MCF 10A (cell line): ENCODE measurements around the gene SPATA3. TPM values are rescaled to one million over a fixed set of nuclear protein-coding genes. Genes with fewer than 3 reads are reported as not detected.

Experiments
- BruUV-seq: library from RNA; stranded (reverse); fragments of 400-500 nt; replicated peaks from 2 replicates; lab custom pipeline; 2021; lab: Mats Ljungman, UMichigan
- CTCF ChIA-PET: fragments of 300-600 bp; sonication (Branson Sonifier 250); formaldehyde crosslinking; extraction: SDS; loops from one replicate; lab custom pipeline; 2021; ENCODE audit warnings: antibody characterized with exemption, inconsistent platforms; lab: Yijun Ruan, JAX
- POLR2A ChIA-PET: fragments of 300-600, 350-650 bp; sonication (Branson Sonifier 250); formaldehyde crosslinking; extraction: SDS; loops from one replicate; lab custom pipeline; 2020; ENCODE audit warnings: antibody characterized with exemption, inconsistent platforms; lab: Yijun Ruan, JAX
- DNase-seq: peaks from one replicate; pipeline ENCODE4 v3.0.0-alpha.2; 2018; ENCODE audit not compliant: unreplicated experiment
- H3K27ac Mint-ChIP-seq: one replicate; pipeline ENCODE4 v1.8.0; 2022; ENCODE audit warnings: mild to moderate bottlenecking, low read depth, mixed read lengths; ENCODE audit not compliant: unreplicated experiment
- H3K27me3 Mint-ChIP-seq: one replicate; pipeline ENCODE4 v1.8.0; 2022; ENCODE audit warnings: mixed read lengths; ENCODE audit not compliant: insufficient read depth, unreplicated experiment
- H3K36me3 Mint-ChIP-seq: one replicate; pipeline ENCODE4 v1.8.0; 2022; ENCODE audit warnings: mild to moderate bottlenecking, moderate library complexity, mixed read lengths; ENCODE audit not compliant: insufficient read depth, unreplicated experiment
- H3K4me1 Mint-ChIP-seq: one replicate; pipeline ENCODE4 v1.8.0; 2022; ENCODE audit warnings: mixed read lengths; ENCODE audit not compliant: insufficient read depth, unreplicated experiment
- H3K4me3 Mint-ChIP-seq: one replicate; pipeline ENCODE4 v1.8.0; 2022; ENCODE audit warnings: mild to moderate bottlenecking, moderate library complexity, mixed read lengths; ENCODE audit not compliant: unreplicated experiment
- H3K9me3 Mint-ChIP-seq: one replicate; pipeline ENCODE4 v1.8.0; 2022; ENCODE audit warnings: mixed read lengths; ENCODE audit not compliant: unreplicated experiment
- intact Hi-C: fragments of 100-400 bp; cut with micrococcal nuclease; formaldehyde crosslinking; loops from 2 replicates; pipeline ENCODE4 v1.14.1; 2022
- total RNA-seq: library from RNA; stranded (reverse); gene quantifications from 2 replicates; pipeline ENCODE4 v1.2.3, GENCODE V29; 2022
- TF ChIP-seq, protein P1 (sequence below): fragments of 200-600 bp; IDR thresholded peaks from one replicate; pipeline ENCODE4 v1.8.0; 2022; ENCODE audit warnings: antibody characterized with exemption, mild to moderate bottlenecking; ENCODE audit not compliant: unreplicated experiment

Gene SPATA3
- total RNA-seq, 1 experiment from 2014 or later: not detected

DNA sequence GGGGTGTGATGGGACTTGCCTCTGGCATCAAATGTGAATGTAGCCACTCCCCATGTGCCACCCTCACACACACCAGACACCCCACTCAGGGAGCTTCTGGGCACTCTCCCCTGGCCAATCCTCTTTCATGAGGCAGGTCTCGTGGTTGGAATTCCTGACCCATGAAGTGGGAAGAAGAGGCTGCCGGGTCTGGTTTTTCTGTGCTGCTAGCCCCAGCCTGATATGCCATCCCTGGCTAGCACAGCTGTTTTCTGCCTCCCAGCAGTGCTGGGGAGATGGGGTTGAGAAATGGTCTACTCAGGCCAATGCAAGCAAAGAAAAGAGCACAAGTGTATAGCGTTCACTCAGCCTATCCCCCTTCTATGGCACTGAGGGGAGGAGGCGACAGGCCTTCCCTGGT, 40.2 kb downstream of the SPATA3 start:
- TF ChIP-seq, protein P1, sequence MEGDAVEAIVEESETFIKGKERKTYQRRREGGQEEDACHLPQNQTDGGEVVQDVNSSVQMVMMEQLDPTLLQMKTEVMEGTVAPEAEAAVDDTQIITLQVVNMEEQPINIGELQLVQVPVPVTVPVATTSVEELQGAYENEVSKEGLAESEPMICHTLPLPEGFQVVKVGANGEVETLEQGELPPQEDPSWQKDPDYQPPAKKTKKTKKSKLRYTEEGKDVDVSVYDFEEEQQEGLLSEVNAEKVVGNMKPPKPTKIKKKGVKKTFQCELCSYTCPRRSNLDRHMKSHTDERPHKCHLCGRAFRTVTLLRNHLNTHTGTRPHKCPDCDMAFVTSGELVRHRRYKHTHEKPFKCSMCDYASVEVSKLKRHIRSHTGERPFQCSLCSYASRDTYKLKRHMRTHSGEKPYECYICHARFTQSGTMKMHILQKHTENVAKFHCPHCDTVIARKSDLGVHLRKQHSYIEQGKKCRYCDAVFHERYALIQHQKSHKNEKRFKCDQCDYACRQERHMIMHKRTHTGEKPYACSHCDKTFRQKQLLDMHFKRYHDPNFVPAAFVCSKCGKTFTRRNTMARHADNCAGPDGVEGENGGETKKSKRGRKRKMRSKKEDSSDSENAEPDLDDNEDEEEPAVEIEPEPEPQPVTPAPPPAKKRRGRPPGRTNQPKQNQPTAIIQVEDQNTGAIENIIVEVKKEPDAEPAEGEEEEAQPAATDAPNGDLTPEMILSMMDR: no peak
- no peak for DNase-seq
- no peak overlapping the region for H3K4me3 Mint-ChIP-seq
- H3K9me3 Mint-ChIP-seq: no peaks in the 10 kb centered on the region
- intact Hi-C loops: no loop called here
- no peak overlapping the region for H3K27ac Mint-ChIP-seq
- no TSS peak for BruUV-seq
- POLR2A ChIA-PET: interaction anchor here (0.6 to 0.7 kb wide), 2 partner anchors 40 to 1085 kb away, joined by 3 read pairs; no protein-coding TSS in a partner anchor
- H3K36me3 Mint-ChIP-seq: no peaks in the 10 kb centered on the region
- H3K4me1 Mint-ChIP-seq: no peaks in the 10 kb centered on the region
- peaks cover 79% of the 10 kb centered on the region for H3K27me3 Mint-ChIP-seq
- CTCF ChIA-PET: interaction anchor here (0.6 to 1.1 kb wide), 4 partner anchors 11 to 181 kb away, joined by 3 to 4 read pairs (median 4); no protein-coding TSS in a partner anchor

DNA sequence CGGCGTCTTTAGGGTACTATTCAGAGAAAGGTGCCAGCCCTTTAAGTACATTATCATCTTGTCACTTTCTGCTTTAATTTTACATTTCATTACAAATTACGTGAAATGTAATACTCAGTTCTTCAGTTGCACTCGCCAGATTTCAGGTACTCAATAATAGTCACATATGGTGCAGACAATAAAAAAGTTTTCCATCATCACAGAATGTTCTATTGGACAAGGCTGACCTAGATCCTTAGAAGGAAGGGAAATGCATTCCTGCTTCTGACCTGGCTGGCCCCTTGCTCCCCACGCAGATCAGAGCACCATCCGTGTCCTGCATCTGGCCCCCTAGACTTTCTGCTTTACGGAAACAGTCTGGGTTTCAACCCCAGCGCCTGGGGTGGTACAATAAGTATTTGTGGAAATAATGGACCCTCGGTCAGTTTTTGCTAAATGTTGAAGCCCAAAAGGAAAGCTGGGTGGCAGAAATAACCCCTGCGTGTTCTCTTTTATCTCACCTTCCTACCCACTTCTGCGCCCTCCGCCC, 40.7 kb downstream of the SPATA3 start:
- POLR2A ChIA-PET: no interaction called here
- no peak for DNase-seq
- H3K36me3 Mint-ChIP-seq: no peaks in the 10 kb centered on the region
- peaks cover 84% of the 10 kb centered on the region for H3K27me3 Mint-ChIP-seq
- CTCF ChIA-PET: interaction anchor here (1.1 kb wide), 1 partner anchor 16 kb away, joined by 3 read pairs; no protein-coding TSS in a partner anchor
- TF ChIP-seq, protein P1: no peak
- H3K4me1 Mint-ChIP-seq: no peaks in the 10 kb centered on the region
- H3K27ac Mint-ChIP-seq: no peak overlapping the region
- no TSS peak for BruUV-seq
- H3K9me3 Mint-ChIP-seq: no peaks in the 10 kb centered on the region
- intact Hi-C loops: no loop called here
- no peak overlapping the region for H3K4me3 Mint-ChIP-seq

DNA sequence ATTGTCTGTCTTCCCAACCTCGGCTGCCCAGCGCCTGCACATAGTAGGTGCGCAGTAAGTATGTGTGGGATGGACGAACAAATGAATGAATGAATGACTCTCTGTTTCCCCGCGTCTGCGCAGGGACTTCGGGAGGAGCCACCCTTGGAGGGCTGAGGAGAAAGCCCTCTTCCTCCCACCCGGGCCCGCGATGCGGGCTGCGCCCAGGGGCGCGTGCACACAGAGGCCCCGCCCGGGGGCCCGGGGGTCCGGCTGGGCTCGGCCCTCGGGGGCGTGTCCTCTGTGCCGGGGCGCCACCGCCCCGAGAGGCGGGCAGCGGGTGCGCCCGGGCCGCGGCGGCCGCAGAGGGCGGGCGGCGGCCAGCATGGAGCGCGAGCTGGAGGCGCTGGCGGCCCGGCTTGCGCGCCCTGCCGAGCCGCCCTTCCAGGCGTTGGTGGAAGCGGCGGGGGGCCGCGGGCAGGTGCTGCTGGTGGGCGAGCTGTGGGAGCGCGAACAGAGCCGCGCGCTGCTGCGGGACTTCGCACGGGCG, 41.3 kb downstream of the SPATA3 start, which contains the start of gene C2orf72:
Gene C2orf72 (plus strand): TSS at position 322 of the 529 bp plus-strand sequence. CDS start 43 bp downstream, at position 365.
- Mint-ChIP-seq H3K9me3 (no peaks in the 10 kb centered on the region), H3K27me3 (peaks cover 88% of the 10 kb centered on the region), H3K36me3 (no peaks in the 10 kb centered on the region), H3K27ac (no peak within 1 kb of the TSS), H3K4me1 (no peaks in the 10 kb centered on the region), H3K4me3 (no peak within 1 kb of the TSS)
- no peak for DNase-seq
- intact Hi-C loops: no loop called here
- CTCF ChIA-PET: no interaction called here
- POLR2A ChIA-PET: no interaction called here
- no TSS peak for BruUV-seq
- TF ChIP-seq, protein P1: no peak

DNA sequence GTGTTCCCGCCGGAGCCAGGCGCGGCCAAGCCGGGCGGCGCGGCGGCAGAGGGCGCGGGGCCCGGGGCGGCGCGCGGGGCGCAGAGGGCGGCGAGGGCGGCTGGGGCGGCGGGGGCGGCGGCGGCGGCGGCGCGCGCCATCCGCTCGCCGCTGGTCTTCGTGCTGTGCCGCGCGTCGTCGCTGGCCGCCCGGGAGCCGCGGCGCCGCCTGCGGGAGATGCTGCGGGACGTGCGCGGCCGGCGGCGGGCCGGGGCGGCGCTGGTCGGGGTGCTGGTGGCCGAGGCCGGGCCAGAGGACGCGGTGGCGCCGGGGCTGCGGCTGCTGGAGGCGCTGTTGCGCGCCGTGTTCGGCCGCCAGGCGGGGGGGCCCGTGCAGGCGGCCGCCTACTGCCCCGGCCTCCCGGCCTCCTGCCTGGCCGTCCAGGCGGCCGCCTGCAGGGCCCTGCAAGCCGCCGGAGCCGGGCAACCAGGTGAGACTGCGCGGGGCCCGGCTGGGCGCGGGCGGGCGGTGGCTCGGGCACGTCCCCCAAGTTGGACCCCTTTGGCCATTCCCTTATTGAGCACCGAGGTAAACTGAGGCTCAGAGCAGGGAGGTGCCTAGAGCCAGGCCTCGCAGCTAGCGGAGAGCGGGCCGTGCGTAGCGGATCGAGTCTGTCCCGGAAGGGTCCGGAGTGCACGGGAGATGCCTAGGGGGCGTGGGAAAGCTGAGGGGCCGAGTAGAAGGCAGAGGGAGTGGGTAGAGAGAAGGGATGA, 42.0 kb downstream of the SPATA3 start:
- Mint-ChIP-seq H3K4me1 (no peaks in the 10 kb centered on the region), H3K4me3 (no peak overlapping the region), H3K27ac (no peak overlapping the region), H3K9me3 (no peaks in the 10 kb centered on the region), H3K36me3 (no peaks in the 10 kb centered on the region), H3K27me3 (peaks cover 83% of the 10 kb centered on the region)
- BruUV-seq: no TSS peak
- intact Hi-C loops: no loop called here
- no peak for DNase-seq
- TF ChIP-seq, protein P1: no peak
- ChIA-PET POLR2A (no interaction called here), CTCF (interaction anchor here (0.7 kb wide), 1 partner anchor 10 kb away, joined by 3 read pairs; no protein-coding TSS in a partner anchor)
